Spleen (tissue), 7 donors: ENCODE data around the gene IRF2.

ENCODE experiments used
- CTCF ChIP-seq, 11 experiments: fragments of 200-600 bp in 7 of 11; fragments of 450-650 bp in 4 of 11; sonication (generic) in 4 of 11; IDR thresholded peaks in 8 of 11; conservative IDR thresholded peaks in 3 of 11; 1 replicate in 7 of 11; 2 replicates in 4 of 11; pipeline versions ENCODE4 v1.4.0 to v1.8.0; 2016 to 2021; ENCODE audit warnings: antibody characterized with exemption in 11 of 11, inconsistent platforms in 4 of 11, mild to moderate bottlenecking in 1 of 11
- POLR2A ChIP-seq, 3 donors: fragments of 450-650 bp; IDR thresholded peaks; one replicate each; pipeline ENCODE4 v1.5.1; 2017; ENCODE audit warnings: antibody characterized with exemption in 3 of 3, mild to moderate bottlenecking in 1 of 3
- donor health status: DM: no; HTN: no; CAD: no; lungs with moderate emphysema.
- donor health status: DM: no; HTN: no; CAD: no.
- donor health status: DM: no; HTN: no; CAD: no.

- TF ChIP-seq POLR2A (IDR thresholded peaks at IDR 0.05) (peak in 1 of 3 donors; percentile 24), CTCF (IDR thresholded peaks at IDR 0.05 in 8 of 11, conservative IDR thresholded peaks at IDR 0.05 in 3 of 11) (no peak)
These were observed 669 bp downstream of the IRF2 start for GRCh38 chr4:184473499-184474262.
